GM18502 (cell line): ENCODE results near the gene ZPR1.
"Not testable (repeated sequence)": the region's sequence is repeated elsewhere in the genome, so short reads cannot be mapped to it uniquely, and the experiment has no call there.

ENCODE experiments used
- ATAC-seq: cut with Tn5 transposase; IDR thresholded peaks from one replicate; pipeline ENCODE4 v1.9.1; 2021; ENCODE audit warnings: mild to moderate bottlenecking; ENCODE audit not compliant: unreplicated experiment, poor library complexity

Gene ZPR1, protein sequence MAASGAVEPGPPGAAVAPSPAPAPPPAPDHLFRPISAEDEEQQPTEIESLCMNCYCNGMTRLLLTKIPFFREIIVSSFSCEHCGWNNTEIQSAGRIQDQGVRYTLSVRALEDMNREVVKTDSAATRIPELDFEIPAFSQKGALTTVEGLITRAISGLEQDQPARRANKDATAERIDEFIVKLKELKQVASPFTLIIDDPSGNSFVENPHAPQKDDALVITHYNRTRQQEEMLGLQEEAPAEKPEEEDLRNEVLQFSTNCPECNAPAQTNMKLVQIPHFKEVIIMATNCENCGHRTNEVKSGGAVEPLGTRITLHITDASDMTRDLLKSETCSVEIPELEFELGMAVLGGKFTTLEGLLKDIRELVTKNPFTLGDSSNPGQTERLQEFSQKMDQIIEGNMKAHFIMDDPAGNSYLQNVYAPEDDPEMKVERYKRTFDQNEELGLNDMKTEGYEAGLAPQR

GRCh38 chr11:116787786-116788486 is at the start of gene ZPR1:
TSS of gene ZPR1 (minus strand) at chr11:116788023. CDS start at chr11:116787990, 33 bp downstream.
- ATAC-seq = peak; percentile 91

- no peak for ATAC-seq
Measured at GRCh38 chr11:116836632-116836991, 48.8 kb upstream of the ZPR1 start.

GRCh38 chr11:116835791-116836631 is 48.2 kb upstream of the ZPR1 start:
- peak; percentile 83 for ATAC-seq

- no peak for ATAC-seq
Measured at GRCh38 chr11:116835042-116835772, 47.4 kb upstream of the ZPR1 start.

DNA sequence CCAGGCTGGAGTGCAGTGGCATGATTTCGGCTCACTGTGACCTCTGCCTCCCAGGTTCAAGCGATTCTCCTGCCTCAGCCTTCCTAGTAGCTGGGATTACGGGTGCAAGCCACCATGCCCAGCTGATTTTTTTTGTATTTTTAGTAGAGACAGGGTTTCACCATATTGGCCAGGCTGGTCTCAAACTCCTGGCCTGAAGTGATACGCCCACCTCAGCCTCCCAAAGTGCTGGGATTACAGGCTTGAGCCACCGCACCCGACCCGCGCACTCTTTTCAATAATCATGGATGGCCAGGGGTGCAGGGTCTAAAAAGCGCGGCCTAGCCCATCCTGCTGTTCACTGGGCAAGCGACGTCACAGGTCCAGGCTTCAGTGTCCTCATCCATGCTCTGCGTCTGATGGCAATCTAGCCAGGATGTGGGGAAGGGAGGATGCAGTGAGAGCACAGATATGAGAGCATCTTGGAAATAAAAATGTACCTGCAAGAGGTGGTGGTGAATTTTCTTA is 46.8 kb upstream of the ZPR1 start:
- ATAC-seq = not testable (repeated sequence)

DNA sequence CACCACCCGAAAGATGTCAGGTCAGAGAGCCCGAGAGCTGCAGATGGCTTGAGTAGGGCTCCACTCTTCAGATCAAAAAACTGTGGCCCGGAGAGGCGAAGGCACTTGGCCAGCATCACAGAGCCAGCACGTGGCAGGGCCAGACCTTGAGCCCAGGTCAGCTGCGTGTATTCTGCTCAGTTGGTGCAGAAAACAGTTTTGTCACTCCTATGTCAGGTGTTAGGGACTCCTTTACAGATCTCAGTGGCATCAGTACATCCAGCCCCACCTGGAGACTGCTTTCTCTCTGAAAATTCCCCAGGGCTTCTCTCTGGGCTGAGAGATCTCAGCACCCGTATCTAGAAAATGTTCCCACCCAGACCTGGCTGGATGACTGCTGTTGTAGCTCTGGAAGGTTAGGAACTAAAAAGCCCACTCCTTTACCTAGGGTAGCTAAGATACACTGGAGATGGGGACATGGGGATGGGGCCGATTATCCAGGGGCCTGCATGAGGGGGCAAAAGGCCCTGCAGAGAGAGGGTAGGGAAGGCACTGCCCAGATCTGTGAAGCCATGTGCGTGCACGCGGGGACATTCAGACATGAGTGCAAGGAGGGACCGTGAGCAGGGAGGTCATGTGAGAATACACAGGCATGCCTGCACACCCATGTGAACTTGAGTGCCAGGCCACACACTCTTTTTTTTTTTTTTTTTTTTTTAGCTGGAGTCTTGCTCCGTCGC is 46.2 kb upstream of the ZPR1 start:
- no peak for ATAC-seq

- ATAC-seq = no peak
Measured at GRCh38 chr11:116833491-116833815, 45.6 kb upstream of the ZPR1 start.

DNA sequence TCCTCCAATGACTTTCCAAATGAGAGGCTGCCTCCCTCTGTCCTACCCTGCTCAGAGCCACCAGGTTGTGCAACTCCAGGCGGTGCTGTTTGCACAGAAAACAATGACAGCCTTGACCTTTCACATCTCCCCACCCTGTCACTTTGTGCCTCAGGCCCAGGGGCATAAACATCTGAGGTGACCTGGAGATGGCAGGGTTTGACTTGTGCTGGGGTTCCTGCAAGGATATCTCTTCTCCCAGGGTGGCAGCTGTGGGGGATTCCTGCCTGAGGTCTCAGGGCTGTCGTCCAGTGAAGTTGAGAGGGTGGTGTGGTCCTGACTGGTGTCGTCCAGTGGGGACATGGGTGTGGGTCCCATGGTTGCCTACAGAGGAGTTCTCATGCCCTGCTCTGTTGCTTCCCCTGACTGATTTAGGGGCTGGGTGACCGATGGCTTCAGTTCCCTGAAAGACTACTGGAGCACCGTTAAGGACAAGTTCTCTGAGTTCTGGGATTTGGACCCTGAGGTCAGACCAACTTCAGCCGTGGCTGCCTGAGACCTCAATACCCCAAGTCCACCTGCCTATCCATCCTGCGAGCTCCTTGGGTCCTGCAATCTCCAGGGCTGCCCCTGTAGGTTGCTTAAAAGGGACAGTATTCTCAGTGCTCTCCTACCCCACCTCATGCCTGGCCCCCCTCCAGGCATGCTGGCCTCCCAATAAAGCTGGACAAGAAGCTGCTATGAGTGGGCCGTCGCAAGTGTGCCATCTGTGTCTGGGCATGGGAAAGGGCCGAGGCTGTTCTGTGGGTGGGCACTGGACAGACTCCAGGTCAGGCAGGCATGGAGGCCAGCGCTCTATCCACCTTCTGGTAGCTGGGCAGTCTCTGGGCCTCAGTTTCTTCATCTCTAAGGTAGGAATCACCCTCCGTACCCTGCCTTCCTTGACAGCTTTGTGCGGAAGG is 44.8 kb upstream of the ZPR1 start:
- ATAC-seq = no peak

DNA sequence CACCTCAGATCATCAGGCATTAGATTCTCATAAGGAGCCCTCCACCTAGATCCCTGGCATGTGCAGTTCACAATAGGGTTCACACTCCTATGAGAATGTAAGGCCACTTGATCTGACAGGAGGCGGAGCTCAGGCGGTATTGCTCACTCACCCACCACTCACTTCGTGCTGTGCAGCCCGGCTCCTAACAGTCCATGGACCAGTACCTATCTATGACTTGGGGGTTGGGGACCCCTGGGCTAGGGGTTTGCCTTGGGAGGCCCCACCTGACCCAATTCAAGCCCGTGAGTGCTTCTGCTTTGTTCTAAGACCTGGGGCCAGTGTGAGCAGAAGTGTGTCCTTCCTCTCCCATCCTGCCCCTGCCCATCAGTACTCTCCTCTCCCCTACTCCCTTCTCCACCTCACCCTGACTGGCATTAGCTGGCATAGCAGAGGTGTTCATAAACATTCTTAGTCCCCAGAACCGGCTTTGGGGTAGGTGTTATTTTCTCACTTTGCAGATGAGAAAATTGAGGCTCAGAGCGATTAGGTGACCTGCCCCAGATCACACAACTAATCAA is 44.0 kb upstream of the ZPR1 start:
- no peak for ATAC-seq

DNA sequence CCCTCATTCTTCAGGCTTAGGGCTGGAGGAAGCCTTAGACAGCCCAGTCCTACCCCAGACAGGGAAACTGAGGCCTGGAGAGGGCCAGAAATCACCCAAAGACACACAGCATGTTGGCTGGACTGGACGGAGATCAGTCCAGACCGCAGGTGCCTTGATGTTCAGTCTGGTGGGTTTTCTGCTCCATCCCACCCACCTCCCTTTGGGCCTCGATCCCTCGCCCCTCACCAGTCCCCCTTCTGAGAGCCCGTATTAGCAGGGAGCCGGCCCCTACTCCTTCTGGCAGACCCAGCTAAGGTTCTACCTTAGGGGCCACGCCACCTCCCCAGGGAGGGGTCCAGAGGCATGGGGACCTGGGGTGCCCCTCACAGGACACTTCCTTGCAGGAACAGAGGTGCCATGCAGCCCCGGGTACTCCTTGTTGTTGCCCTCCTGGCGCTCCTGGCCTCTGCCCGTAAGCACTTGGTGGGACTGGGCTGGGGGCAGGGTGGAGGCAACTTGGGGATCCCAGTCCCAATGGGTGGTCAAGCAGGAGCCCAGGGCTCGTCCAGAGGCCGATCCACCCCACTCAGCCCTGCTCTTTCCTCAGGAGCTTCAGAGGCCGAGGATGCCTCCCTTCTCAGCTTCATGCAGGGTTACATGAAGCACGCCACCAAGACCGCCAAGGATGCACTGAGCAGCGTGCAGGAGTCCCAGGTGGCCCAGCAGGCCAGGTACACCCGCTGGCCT is 42.5 kb upstream of the ZPR1 start:
- no peak for ATAC-seq

- ATAC-seq = no peak
Measured at GRCh38 chr11:116829525-116830183, 41.8 kb upstream of the ZPR1 start, which contains the start of gene APOC3. TSS of gene APOC3 (plus strand) at chr11:116829907. CDS start at chr11:116830583, 676 bp downstream.

DNA sequence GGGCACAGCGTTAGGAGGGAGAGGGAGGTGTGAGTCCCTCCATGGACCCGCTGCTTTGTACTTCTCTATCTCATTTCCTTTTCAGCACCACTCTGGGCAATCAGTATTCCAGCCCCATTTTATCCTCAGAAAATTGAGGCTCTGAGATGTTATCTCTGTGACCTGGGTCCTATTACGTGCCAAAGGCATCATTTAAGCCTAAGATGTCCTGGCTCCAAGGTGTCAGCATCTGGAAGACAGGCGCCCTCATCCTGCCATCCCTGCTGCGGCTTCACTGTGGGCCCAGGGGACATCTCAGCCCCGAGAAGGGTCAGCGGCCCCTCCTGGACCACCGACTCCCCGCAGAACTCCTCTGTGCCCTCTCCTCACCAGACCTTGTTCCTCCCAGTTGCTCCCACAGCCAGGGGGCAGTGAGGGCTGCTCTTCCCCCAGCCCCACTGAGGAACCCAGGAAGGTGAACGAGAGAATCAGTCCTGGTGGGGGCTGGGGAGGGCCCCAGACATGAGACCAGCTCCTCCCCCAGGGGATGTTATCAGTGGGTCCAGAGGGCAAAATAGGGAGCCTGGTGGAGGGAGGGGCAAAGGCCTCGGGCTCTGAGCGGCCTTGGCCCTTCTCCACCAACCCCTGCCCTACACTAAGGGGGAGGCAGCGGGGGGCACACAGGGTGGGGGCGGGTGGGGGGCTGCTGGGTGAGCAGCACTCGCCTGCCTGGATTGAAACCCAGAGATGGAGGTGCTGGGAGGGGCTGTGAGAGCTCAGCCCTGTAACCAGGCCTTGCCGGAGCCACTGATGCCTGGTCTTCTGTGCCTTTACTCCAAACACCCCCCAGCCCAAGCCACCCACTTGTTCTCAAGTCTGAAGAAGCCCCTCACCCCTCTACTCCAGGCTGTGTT is 41.1 kb upstream of the ZPR1 start:
- ATAC-seq = no peak

- ATAC-seq = no peak
Measured at GRCh38 chr11:116827461-116827860, 39.6 kb upstream of the ZPR1 start.

- no peak for ATAC-seq
Measured at GRCh38 chr11:116826751-116827431, 39.1 kb upstream of the ZPR1 start.
